SK-N-SH (cell line): Measurements from ENCODE around the gene TRAF7. TPM values are rescaled to one million over a fixed set of nuclear protein-coding genes. Genes with fewer than 3 reads are reported as not detected.

Source experiments
- CTCF ChIA-PET: fragments of 300-600, 350-600 bp; formaldehyde crosslinking; extraction: SDS; loops from one replicate; lab custom pipeline; 2021; lab: Yijun Ruan, JAX
- POLR2A ChIA-PET: fragments of 350-600 bp; sonication (Branson Sonifier 250); formaldehyde crosslinking; extraction: SDS; loops from one replicate; lab custom pipeline; 2020; ENCODE audit warnings: antibody characterized with exemption, inconsistent platforms; lab: Yijun Ruan, JAX
- DNase-seq: peaks from one replicate; pipeline ENCODE4 v3.0.0; 2012
- H2AFZ ChIP-seq: fragments of 200-600 bp; sonication (generic); 2 replicates; pipeline ENCODE4 v1.8.1; 2016; ENCODE audit warnings: antibody characterized with exemption, mild to moderate bottlenecking, low read depth
- H3F3A ChIP-seq: fragments of 200-600 bp; sonication (generic); replicated peaks from 2 replicates; pipeline ENCODE3; 2016; ENCODE audit warnings: antibody characterized with exemption, mild to moderate bottlenecking; ENCODE audit not compliant: insufficient read depth
- H3K27ac ChIP-seq, 2 experiments: fragments of 200-500 bp in 1 of 2; fragments of 200-600 bp in 1 of 2; sonication (Bioruptor generic) in 1 of 2; sonication (generic), shearing (Covaris generic) in 1 of 2; 2 replicates each; pipeline versions ENCODE4 v1.5.1 to v1.6.1; 2014 to 2016; ENCODE audit warnings: low read depth in 2 of 2, inconsistent platforms in 1 of 2, low read length in 1 of 2, mild to moderate bottlenecking in 1 of 2, mixed read lengths in 1 of 2
- H3K27me3 ChIP-seq: fragments of 200-600 bp; sonication (generic), shearing (Covaris generic); 2 replicates; pipeline ENCODE4 v1.6.1; 2016; ENCODE audit warnings: mixed run types; ENCODE audit not compliant: insufficient read depth
- H3K36me3 ChIP-seq, 2 experiments: fragments of 200-500 bp in 1 of 2; fragments of 200-600 bp in 1 of 2; sonication (Bioruptor generic) in 1 of 2; sonication (generic) in 1 of 2; replicated peaks in 1 of 2; 2 replicates each; pipeline versions ENCODE3 to v1.5.1; 2014 to 2016; ENCODE audit warnings: low read length in 1 of 2, mild to moderate bottlenecking in 1 of 2; ENCODE audit not compliant: insufficient read depth in 2 of 2, control insufficient read depth in 1 of 2
- H3K4me1 ChIP-seq, 2 experiments: fragments of 200-500 bp in 1 of 2; fragments of 200-600 bp in 1 of 2; sonication (Bioruptor generic) in 1 of 2; sonication (generic), shearing (Covaris generic) in 1 of 2; 2 replicates each; pipeline versions ENCODE4 v1.5.1 to v1.6.1; 2014 to 2016; ENCODE audit warnings: low read depth in 1 of 2, low read length in 1 of 2, mixed run types in 1 of 2; ENCODE audit not compliant: insufficient read depth in 2 of 2, control insufficient read depth in 1 of 2
- H3K4me2 ChIP-seq: fragments of 200-600 bp; sonication (generic), shearing (Covaris generic); 2 replicates; pipeline ENCODE4 v1.6.1; 2017; ENCODE audit warnings: mixed run types
- H3K4me3 ChIP-seq, 2 experiments: fragments of 200-500 bp in 1 of 2; fragments of 200-600 bp in 1 of 2; sonication (Bioruptor generic) in 1 of 2; sonication (generic), shearing (Covaris generic) in 1 of 2; 2 replicates each; pipeline versions ENCODE4 v1.5.1 to v1.8.1; 2014 to 2016; ENCODE audit warnings: low read depth in 2 of 2, inconsistent platforms in 1 of 2, low read length in 1 of 2, mild to moderate bottlenecking in 1 of 2, mixed read lengths in 1 of 2, moderate library complexity in 1 of 2
- H3K79me2 ChIP-seq: fragments of 200-600 bp; sonication (generic); 2 replicates; pipeline ENCODE4 v1.8.1; 2017; ENCODE audit warnings: mild to moderate bottlenecking; ENCODE audit not compliant: insufficient read depth
- H3K9ac ChIP-seq: fragments of 200-600 bp; sonication (generic); 2 replicates; pipeline ENCODE4 v1.6.1; 2017; ENCODE audit warnings: mixed run types
- H3K9me2 ChIP-seq: fragments of 200-600 bp; sonication (generic); 2 replicates; pipeline ENCODE4 v1.6.1; 2017; ENCODE audit warnings: mixed run types
- H3K9me3 ChIP-seq: fragments of 200-600 bp; sonication (generic); 2 replicates; pipeline ENCODE4 v1.6.1; 2017; ENCODE audit warnings: mixed run types, mild to moderate bottlenecking, moderate library complexity
- H4K20me1 ChIP-seq: fragments of 200-600 bp; sonication (generic); 2 replicates; pipeline ENCODE4 v1.6.1; 2017; ENCODE audit warnings: mild to moderate bottlenecking, mixed run types; ENCODE audit not compliant: insufficient read depth
- CHD2 ChIP-seq: fragments of 150-350 bp; IDR thresholded peaks from 2 replicates; pipeline ENCODE4 v1.6.1; 2018; ENCODE audit warnings: low read length; ENCODE audit not compliant: partially characterized antibody
- CTCF ChIP-seq: fragments of 200-600 bp; sonication (generic); IDR thresholded peaks from 2 replicates; pipeline ENCODE4 v1.6.1; 2017; ENCODE audit warnings: antibody characterized with exemption, mild to moderate bottlenecking, moderate library complexity
- ELF1 ChIP-seq: IDR thresholded peaks from 2 replicates; pipeline ENCODE4 v1.4.0; 2012
- EP300 ChIP-seq, 2 experiments: IDR thresholded peaks; 2 replicates each; pipeline versions ENCODE4 v1.4.0 to v1.6.1; 2012; ENCODE audit warnings: borderline replicate concordance in 1 of 2, low read depth in 1 of 2, low read length in 1 of 2
- EZH2phosphoT487 ChIP-seq: fragments of 200-600 bp; sonication (generic); IDR thresholded peaks from 2 replicates; pipeline ENCODE4 v1.6.1; 2017; ENCODE audit warnings: low read depth, mixed run types, mild to moderate bottlenecking, antibody characterized with exemption, moderate library complexity, borderline replicate concordance
- FOSL2 ChIP-seq: IDR thresholded peaks from 2 replicates; pipeline ENCODE4 v1.4.0; 2012; ENCODE audit warnings: low read depth, mild to moderate bottlenecking, moderate library complexity, borderline replicate concordance
- MEF2A ChIP-seq: IDR thresholded peaks from 2 replicates; pipeline ENCODE4 v1.4.0; 2012; ENCODE audit warnings: low read depth, borderline replicate concordance
- NFIC ChIP-seq: IDR thresholded peaks from 2 replicates; pipeline ENCODE4 v1.4.0; 2012; ENCODE audit warnings: borderline replicate concordance
- NRF1 ChIP-seq: IDR thresholded peaks from 2 replicates; pipeline ENCODE4 v1.6.1; 2012; ENCODE audit warnings: low read depth, mild to moderate bottlenecking, low read length
- POLR2AphosphoS5 ChIP-seq: IDR thresholded peaks from 2 replicates; pipeline ENCODE4 v1.6.1; 2012; ENCODE audit warnings: low read depth, low read length
- RAD21 ChIP-seq: IDR thresholded peaks from 2 replicates; pipeline ENCODE4 v1.6.1; 2012; ENCODE audit warnings: mild to moderate bottlenecking, low read length
- RCOR1 ChIP-seq: fragments of 150-350 bp; IDR thresholded peaks from 2 replicates; pipeline ENCODE4 v1.6.1; 2017; ENCODE audit warnings: antibody characterized with exemption, low read length
- SMC3 ChIP-seq: IDR thresholded peaks from 2 replicates; pipeline ENCODE4 v1.6.1; 2012; ENCODE audit warnings: low read depth, low read length, improper control_type of control experiment
- TEAD4 ChIP-seq: IDR thresholded peaks from 2 replicates; pipeline ENCODE4 v1.4.0; 2012; ENCODE audit warnings: mild to moderate bottlenecking, borderline replicate concordance; ENCODE audit not compliant: insufficient read depth
- YY1 ChIP-seq: IDR thresholded peaks from 2 replicates; pipeline ENCODE4 v1.4.0; 2012; ENCODE audit warnings: low read depth, mild to moderate bottlenecking
- WGBS: methylation state at CpG from one replicate; pipeline ENCODE4 v1.1.6; 2017; ENCODE audit warnings: low lambda C conversion rate; 5-methylcytosine and 5-hydroxymethylcytosine counted together
- polyA plus RNA-seq, 3 experiments: library from polyadenylated mRNA; depleted of rRNA; stranded (reverse); fragments of >200 nt; gene quantifications; 2 replicates each; pipeline ENCODE4 v1.2.3, GENCODE V29; 2012
- TF ChIP-seq, protein P1 (sequence below): IDR thresholded peaks from 2 replicates; pipeline ENCODE4 v1.6.1; 2012; ENCODE audit warnings: mild to moderate bottlenecking, low read depth, low read length, moderate library complexity

TRAF7 gene
- polyA plus RNA-seq, 1 of the 3 experiments (the other 2 are of a cell fraction): 73.0 TPM

DNA sequence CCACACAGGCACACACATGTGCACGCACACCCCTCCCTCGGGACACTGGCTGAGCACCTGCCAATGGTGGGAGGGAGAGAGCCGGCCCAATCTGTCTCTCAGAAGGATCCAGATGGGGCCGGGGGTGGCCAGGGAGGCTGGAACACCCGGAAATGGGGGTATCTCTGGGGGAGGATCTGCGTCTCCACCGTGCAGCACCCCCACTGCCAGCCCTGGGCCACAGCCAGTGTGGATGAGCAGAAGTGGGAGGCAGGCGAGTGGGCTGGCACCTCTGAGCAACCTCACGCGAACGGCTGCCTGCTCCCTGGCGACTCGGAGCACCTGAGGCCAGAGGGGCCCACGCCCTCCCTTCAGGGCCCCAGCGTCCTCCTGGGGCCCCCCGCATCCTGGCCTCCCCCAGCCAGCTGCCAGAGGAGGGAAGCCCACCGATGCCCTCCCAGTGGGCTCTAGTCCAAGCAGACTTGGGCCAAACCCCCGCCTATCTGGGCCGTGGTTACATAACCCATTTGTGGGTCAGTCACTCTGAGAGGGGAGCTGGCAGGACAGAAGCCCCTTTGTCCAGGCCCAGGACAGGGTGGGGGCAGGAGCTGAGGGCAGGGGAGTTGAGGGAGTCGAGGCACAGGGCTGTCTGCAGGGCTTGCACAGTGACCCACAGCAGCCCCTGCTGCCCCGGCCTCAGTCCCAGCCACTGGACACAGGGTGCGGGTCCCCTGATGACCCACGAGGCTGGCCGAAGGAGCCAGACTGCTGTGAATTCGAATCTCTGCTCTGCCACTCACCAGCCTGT lies 35.3 kb downstream of the TRAF7 start (continued):
- no peak for TF ChIP-seq CTCF
- TF ChIP-seq SMC3: no peak
- TF ChIP-seq ELF1: no peak
- no peak for TF ChIP-seq RCOR1
- TF ChIP-seq, protein P1, sequence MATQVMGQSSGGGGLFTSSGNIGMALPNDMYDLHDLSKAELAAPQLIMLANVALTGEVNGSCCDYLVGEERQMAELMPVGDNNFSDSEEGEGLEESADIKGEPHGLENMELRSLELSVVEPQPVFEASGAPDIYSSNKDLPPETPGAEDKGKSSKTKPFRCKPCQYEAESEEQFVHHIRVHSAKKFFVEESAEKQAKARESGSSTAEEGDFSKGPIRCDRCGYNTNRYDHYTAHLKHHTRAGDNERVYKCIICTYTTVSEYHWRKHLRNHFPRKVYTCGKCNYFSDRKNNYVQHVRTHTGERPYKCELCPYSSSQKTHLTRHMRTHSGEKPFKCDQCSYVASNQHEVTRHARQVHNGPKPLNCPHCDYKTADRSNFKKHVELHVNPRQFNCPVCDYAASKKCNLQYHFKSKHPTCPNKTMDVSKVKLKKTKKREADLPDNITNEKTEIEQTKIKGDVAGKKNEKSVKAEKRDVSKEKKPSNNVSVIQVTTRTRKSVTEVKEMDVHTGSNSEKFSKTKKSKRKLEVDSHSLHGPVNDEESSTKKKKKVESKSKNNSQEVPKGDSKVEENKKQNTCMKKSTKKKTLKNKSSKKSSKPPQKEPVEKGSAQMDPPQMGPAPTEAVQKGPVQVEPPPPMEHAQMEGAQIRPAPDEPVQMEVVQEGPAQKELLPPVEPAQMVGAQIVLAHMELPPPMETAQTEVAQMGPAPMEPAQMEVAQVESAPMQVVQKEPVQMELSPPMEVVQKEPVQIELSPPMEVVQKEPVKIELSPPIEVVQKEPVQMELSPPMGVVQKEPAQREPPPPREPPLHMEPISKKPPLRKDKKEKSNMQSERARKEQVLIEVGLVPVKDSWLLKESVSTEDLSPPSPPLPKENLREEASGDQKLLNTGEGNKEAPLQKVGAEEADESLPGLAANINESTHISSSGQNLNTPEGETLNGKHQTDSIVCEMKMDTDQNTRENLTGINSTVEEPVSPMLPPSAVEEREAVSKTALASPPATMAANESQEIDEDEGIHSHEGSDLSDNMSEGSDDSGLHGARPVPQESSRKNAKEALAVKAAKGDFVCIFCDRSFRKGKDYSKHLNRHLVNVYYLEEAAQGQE: no peak
- no peak for TF ChIP-seq YY1
- no peak for TF ChIP-seq FOSL2
- no peak for TF ChIP-seq CHD2
- TF ChIP-seq, all 33 proteins: peak for 0

- WGBS: 74% methylated on average over 3 of the region's 11 CpGs
Measured at GRCh38 chr16:2191446-2191706, 35.8 kb downstream of the TRAF7 start.

More at GRCh38 chr16:2191446-2191706, 35.8 kb downstream of the TRAF7 start:
- Histone ChIP-seq H3K36me3 (no peaks in the 10 kb centered on the region), H3K4me2 (no peak overlapping the region), H3K4me3 (no peak overlapping the region), H3K9me2 (no peaks in the 10 kb centered on the region), H3F3A (no peaks in the 10 kb centered on the region), H3K4me1 (peaks cover 0 to 16% of the 10 kb centered on the region in 2 experiments; a peak in 1 of 4 replicates), H2AFZ (no peak overlapping the region), H3K79me2 (no peaks in the 10 kb centered on the region), H3K27me3 (no peaks in the 10 kb centered on the region), H3K27ac (no peak overlapping the region), H3K9ac (no peak overlapping the region), H3K9me3 (no peaks in the 10 kb centered on the region), H4K20me1 (no peaks in the 10 kb centered on the region)
- POLR2A ChIA-PET: no interaction called here
- no peak for DNase-seq
- TF ChIP-seq FOSL2 (no peak), NFIC (no peak), TEAD4 (no peak), CTCF (no peak), NRF1 (no peak), EZH2phosphoT487 (no peak), POLR2AphosphoS5 (no peak), RAD21 (no peak), EP300 (IDR thresholded peaks at IDR 0.05; ENCODE audit: borderline replicate concordance in 1 of 2, low read depth in 1 of 2, low read length in 1 of 2) (no peak), MEF2A (no peak)
- CTCF ChIA-PET: no interaction called here
